NCI-H2196 treated with DMSO at 0.1 percent for 48 hours (cell line): ENCODE data around the gene SAA4.
"Not testable (repeated sequence)": the region's sequence is repeated elsewhere in the genome, so short reads cannot be mapped to it uniquely, and the experiment has no call there.

Experiments used
- DNase-seq: peaks from one replicate; lab custom pipeline; 2025; ENCODE audit not compliant: unreplicated experiment; lab: John Stamatoyannopoulos, UW

SAA4 gene

DNA sequence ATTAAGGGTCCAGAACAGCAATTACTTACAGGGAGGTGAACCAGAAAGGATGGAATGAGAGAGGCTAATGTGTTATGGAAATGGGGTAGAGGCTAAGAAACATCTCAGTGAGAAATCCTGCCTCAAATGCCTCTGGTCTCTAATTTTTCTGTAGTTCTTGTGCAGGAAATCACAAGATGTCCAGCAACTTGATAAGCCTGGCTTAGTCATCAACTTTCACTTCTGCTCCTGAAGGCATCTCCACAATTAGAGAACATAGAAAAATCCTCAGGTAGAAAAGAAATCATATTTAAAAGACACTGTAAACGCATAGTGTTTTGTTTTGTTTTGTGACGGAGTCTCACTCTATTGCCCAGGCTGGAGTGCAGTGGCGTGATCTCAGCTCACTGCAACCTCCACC is 45.2 kb downstream of the SAA4 start:
- DNase-seq = no peak

DNA sequence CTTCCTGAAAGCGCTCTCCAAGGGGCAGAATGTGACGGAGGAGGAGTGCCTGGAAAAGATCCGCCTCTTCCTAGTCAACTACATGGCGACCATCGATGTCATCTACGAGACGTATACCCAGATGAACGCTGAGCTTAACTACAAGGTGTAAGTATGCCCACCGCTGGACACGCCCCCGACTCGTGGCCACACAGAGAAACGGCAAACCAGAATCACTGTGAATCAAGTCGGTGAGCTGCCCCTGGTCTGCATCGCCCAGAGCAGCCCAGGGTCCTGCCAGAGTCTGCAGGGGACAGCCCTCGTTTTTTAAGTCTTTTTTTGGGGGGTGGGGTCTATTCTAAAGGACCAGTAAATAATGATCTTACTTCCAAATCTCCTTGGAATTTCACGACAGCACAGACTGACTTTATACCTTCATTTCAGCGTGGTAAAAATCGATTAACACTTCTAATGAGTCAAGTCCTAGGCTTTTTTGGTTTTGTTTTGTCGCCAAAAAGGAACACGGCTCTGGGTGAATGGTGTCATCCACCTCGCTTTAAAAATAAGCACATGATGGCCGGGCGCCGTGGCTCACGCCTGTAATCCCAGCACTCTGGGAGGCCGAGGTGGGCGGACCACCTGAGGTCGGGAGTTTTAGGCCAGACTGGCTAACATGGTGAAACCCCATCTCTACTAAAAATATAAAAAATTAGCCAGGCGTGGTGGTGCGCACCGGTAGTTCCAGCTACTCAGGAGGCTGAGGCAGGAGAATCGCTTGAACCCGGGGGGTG is 46.9 kb downstream of the SAA4 start:
- not testable (repeated sequence) for DNase-seq

DNA sequence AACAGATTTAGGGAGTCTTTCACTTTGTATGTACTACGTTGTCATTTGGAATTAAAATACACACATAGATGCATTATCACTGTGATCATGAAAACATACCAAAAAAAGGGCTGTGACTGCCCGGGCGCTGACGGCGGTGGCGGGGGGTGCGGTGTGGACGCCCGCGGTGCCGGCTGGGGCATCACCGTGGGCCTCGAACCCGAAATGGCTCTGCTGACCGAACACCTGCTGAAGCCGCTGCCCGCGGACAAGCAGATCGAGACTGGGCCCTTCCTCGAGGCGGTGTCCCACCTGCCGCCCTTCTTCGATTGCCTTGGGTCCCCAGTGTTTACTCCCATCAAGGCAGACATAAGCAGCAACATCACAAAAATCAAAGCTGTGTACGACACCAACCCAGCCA is 47.8 kb downstream of the SAA4 start:
- DNase-seq = no peak
